ENCODE data around the gene SCT.

The SCT gene

DNA sequence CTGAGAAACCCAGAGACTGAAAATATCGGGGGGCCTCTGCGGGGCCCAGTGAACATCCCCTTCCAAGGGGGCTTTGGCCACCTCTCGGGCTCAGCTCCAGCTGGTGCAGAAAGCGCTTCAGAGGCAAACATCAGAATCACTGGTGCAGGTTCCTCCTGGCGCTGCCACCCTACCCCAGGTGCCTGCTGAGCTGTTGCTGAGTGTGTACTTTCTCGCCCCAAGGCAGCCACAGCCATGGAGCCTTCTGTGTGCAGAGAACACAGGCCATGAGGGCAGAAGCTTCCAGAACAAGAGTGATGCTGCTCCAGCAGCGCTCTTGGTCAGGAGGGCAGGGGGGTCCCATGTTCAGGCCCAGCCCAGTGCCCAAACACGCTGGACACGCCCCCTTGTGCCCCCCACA is 16.4 kb upstream of the SCT start:
- DNase-seq: no peak

DNA sequence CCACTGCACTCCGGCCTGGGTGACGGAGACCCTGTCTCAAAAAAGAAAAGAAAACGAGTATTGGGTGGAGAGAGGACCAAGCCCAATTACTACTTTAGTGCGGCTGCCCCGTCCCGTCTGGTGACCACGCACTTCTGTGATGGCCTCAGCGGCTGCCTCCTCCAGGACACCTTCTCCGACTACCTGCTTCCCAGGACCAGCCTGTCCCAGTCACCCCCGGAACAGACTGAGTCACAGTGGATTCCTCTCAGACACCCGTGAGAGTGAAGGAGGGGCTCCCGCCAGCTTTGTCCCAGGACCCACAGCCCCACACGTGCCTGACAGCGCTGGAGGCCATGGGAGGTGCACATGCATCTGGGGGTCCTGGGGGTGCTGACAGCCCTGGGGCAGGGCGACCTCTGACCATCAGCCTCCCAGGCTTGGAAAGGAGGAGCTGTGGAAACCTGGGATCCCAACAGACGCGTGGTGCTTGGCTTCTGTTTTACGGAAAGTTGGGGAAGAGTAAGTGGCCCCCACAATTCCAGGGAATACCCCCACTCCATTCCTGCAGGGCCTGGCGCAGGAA is 14.9 kb upstream of the SCT start:
- no peak for DNase-seq

DNA sequence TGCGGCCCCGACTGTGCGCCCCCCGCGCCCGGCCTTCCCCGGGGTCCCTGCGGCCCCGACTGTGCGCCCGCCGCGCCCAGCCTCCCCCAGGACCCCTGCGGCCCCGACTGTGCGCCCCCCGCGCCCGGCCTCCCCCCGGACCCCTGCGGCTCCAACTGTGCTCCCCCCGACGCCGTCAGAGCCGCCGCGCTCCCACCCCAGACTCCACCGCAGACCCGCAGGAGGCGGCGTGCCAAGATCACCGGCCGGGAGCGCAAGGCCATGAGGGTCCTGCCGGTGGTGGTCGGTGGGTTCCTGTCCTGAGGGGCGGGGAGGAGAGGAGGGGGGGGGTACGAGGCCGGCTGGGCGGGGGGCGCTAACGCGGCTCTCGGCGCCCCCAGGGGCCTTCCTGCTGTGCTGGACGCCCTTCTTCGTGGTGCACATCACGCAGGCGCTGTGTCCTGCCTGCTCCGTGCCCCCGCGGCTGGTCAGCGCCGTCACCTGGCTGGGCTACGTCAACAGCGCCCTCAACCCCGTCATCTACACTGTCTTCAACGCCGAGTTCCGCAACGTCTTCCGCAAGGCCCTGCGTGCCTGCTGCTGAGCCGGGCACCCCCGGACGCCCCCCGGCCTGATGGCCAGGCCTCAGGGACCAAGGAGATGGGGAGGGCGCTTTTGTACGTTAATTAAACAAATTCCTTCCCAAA is 13.2 kb upstream of the SCT start:
- no peak for DNase-seq

DNA sequence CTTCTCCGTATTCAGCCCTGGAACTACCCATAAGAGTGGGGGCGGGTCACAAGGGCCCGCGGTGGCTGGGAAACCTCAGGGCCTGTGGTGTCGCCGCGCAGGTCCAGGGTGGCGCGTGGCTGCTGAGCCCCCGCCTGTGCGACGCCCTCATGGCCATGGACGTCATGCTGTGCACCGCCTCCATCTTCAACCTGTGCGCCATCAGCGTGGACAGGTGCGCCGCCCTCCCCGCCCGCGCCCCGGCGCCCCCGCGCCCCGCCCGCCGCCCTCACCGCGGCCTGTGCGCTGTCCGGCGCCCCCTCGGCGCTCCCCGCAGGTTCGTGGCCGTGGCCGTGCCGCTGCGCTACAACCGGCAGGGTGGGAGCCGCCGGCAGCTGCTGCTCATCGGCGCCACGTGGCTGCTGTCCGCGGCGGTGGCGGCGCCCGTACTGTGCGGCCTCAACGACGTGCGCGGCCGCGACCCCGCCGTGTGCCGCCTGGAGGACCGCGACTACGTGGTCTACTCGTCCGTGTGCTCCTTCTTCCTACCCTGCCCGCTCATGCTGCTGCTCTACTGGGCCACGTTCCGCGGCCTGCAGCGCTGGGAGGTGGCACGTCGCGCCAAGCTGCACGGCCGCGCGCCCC is 12.5 kb upstream of the SCT start:
- no peak for DNase-seq

DNA sequence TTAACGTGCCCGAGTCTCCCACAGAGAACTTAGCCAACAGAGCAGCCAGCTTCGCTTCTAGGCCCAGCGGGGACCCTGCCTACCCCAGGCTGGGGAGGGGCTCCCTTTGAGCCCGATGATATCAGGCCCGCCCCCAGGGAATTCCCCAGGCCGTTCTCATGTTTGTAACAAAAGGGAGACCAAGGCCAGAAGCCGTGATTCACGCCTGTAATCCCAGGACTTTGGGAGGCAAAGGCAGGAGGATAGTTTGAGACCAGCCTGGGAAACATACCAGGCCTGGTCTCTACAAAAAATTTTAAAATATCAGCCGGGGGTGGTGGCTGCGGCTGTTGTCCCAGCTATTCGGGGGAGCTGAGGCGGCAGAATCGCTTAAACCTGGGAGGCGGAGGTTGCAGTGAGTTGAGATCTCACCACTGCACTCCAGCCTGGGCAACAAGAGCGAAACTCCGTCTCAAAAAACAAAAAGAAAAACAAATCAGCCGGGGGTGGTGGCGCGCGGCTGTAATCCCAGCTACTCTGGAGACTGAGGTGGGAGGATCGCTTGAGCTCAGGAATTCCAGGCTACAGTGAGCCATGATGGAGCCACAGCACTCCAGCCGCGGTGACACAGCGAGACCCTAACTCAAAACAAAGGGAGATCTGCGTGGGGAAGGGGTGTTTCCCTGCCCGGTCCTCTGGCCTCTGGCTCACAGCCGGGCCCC is 11.8 kb upstream of the SCT start:
- no peak for DNase-seq

DNA sequence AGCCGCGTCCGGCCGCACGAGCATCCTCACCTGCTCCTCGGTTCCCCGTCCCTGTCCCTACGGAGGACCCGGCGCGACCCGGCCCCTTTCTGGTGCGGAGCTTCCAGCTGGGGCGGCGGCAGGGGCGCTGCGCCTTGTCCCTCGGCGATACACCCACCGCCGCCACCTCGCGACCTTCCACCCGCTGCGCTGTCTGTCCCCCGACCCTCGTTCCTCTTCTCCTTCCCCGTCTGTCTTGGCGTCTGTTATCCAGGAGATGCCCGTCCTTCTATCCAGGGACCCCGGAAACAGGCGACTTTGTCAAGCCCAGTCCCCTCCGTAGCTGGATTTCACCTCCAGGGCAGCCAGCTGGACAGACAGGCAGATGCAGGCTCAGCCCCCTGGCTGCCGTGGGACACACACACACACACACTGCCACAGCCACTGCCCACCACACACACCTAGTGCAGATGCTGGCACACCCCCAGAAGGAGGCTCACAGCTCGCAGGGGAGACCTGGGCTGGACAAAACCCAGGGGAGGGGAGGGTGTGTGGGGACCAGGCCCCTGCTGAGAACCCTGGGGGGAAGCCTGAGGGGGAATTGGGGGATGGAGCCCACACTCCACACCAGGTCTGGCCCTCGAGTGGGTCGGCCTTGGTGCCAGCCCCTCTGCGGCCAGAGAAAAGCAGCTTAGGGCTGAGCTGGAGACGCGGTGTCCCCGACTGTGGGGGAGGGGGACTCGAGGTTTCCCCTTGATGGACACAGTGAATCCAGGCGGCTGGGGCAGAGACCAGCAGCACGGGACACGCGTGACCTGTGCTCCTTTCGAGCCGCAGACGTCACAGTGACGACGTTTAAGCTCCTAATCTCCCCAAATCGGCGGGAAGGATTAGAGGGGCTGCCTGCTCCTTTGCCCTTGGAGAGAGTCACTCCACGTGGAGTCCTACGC is 10.9 kb upstream of the SCT start:
- no peak for DNase-seq

DNA sequence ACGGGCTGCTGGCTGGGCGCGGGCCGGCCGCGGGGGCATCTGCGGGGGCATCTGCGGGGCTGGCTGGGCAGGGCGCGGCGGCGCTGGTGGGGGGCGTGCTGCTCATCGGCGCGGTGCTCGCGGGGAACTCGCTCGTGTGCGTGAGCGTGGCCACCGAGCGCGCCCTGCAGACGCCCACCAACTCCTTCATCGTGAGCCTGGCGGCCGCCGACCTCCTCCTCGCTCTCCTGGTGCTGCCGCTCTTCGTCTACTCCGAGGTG is 10.3 kb upstream of the SCT start:
- no peak for DNase-seq

DNA sequence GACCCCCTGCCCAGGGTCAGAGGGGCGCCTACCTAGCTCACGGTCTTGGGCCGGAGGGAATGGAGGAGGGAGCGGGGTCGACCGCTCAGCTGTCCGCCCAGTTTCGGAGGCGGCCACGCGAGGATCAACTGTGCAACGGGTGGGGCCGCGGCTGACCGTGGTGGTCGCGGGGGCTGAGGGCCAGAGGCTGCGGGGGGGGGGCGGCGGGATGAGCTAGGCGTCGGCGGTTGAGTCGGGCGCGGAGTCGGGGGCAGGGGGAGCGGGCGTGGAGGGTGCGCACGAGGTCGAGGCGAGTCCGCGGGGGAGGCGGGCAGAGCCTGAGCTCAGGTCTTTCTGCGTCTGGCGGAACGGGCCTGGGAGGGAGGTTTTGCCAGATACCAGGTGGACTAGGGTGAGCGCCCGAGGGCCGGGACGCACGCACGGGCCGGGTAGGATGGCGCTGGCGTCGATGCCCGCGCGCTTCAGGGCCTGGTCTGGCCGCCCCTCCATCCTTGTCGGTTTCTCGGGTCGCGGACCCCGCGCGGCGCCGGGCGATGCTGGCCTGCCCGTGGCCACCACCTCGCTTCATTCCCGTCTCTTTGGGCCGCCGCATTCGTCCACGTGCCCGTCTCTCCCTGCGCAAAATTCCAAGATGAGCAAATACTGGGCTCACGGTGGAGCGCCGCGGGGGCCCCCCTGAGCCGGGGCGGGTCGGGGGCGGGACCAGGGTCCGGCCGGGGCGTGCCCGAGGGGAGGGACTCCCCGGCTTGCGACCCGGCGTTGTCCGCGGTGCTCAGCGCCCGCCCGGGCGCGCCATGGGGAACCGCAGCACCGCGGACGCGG is 9.7 kb upstream of the SCT start, which contains the start of gene DRD4:
DRD4 (plus strand) TSS at position 759 of the 822 bp plus-strand sequence; CDS start at position 795, 36 bp downstream.
- DNase-seq: no peak

DNA sequence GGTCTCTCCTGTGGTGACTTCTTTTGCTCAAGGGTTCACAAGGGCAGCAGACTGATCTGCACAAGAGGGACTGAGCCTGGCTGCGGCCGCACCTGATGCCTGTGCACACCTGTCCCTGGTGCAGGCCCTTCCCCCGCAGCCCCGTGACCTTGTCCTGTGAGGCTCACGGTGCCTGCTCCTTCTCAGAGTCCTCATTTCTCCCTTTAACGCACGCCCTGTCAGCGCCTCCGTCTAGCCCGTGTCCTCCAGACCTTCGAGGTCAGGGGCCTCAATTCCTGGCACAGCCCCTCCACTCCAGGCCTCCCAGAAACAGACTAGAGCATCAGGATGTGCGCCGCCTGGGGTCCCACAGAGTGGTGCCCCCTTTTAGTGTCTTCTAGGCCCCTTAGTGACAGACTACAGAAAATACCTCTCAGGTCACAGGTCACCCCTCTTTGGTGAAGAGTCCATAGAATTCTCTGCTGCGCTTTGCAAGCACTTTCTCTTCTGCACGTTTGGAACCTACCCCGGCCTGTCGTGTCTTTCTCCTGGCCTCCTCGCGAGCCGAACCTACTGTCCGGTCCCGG is 9.0 kb upstream of the SCT start:
- no peak for DNase-seq

DNA sequence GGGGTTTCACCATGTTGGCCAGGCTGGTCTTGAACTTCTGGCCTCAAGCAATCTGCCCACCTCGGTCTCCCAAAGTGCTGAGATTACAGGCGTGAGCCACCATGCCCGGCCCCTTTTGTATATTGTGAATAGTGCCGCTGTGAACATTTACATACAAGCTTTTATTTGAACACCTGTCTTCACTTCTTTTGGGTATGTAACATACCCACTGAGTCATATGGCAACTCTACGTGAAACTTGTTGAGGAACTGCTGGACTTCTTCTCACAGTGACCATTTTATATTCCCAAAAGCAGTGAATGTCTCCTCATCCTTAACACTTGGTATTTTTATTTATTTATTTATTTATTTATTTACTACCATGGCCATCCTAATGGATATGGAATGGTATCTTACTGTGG is 3.9 kb upstream of the SCT start:
- no peak for DNase-seq

DNA sequence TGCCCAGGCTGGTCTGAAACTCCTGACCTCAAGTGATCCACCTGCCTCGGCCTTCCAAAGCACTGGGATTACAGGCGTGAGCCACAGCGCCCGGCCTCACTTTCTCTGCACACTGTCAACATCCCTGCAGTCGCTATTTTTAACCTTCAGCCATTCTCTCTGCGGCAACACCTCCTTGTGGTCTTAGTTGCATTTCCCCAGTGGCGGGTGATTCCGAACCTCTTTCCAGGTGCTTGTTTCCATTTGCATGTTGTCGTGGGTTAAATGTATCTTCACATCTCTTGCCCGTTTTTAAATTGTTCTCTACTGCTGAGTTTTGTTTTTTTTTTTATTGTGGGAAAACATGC is 2.2 kb upstream of the SCT start:
- DNase-seq: no peak

DNA sequence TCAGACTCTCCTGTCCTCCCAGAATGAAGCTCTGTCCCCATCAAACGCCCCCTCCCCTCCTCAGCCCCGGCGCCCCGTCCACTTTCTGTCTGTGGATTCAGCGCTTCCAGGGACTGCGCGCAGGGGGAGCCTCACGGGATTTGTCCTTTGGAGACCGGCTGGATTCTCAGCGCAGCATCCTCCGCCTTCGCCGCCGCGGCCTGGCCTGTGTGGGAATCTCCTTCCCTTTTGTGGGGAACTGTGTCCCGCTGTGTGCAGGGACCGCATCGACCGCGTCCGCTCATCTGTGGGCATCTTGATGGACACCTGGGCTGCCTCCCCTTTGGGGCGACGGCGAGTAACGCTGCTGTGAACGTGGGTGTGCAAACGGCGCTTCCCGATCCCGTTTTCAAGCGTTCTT is 1.1 kb upstream of the SCT start:
- DNase-seq: no peak

DNA sequence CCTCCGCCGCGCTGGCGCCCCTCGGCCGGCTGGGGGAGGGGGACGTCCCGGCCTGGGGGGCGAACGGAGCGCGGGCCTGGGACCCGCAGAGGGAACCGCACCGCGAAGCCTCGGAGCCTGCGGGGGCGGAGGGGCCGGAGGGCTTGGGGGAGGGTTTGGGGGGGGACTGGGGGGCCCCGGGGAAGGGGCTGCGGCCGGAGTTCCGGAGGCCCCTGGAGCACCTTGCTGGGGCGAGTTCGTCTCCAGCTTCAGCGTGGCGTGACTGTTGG is 261 bp upstream of the SCT start:
- no peak for DNase-seq

DNA sequence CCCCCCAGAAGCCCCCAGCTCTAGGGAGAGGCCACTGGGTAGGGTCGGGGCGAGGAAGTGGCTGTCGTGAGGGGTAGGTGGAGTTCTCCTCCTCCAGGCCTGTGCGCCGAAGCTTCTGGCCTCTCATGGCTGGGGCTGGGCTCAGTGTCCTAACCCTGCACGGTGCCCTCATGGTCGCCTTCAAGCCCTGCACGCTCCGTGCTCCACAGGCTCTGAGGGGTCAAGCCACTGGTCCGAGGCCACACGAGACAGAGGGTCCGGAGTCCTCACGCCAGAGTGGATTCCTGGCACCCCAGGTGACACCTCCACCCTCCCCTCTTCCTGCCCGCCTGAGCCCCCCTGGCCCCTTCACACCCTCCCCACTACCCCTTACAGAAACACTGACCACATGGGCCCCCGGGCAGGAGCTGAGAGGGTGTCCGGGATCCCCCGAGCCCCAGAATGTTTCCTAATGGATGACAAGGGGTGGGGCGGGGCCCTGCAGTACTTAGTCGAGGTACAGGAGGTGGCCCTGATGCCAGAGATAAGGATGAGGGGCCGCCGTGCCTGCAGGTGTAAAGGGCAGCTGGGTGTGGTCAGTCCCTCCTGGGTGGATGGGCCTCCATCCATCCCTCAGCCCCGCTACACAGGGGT is 1.2 kb downstream of the SCT start:
- DNase-seq: no peak

DNA sequence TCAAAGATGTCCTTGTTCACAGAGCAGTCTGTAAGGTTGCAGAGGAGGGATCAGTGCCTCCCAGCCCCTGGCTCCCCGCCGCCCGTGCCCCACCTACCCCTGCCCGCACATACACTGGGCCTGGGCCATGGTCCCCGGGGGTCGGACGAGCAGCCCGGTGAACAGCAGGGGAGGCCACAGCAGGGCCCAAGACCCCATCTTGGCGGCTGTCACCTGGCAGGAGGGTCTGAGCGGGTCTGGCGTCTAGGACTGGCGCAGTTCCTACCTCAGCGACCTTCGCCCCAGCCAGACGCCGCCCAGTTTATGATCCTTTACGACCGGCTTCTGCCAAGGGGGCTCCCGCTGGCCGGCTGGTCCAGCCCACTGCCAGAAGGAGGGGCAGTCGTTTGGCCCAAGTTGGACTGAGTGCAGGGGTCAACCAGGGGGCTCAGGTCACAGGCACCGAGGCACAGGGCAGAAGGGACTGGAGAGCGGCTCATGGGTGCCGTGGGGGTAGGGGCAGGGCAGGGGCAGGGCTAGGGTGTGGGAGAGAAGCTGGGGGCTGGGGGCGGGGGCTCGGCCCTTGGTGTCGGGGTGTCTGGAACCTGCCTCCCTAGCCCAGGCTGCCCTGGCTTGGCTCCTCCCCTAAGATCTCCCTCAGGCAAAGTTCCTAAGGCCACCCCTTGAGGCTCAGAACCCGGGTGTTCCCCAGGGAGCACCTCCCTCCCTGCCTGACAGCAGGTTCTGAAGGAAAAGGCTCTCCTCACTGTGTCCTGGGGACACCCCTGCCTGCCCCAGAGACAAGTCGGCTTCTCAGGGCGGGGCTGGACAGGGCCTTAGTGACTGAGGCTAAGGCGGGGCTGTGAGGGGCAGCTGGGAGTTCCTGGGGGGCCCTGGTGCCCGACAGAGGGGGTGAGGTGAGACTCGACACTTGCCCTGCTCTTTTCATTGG is 2.0 kb downstream of the SCT start, which contains the start of gene CDHR5:
CDHR5 (minus strand) TSS at position 251 of the 931 bp plus-strand sequence; CDS start at position 198, 53 bp downstream.
- no peak for DNase-seq

DNA sequence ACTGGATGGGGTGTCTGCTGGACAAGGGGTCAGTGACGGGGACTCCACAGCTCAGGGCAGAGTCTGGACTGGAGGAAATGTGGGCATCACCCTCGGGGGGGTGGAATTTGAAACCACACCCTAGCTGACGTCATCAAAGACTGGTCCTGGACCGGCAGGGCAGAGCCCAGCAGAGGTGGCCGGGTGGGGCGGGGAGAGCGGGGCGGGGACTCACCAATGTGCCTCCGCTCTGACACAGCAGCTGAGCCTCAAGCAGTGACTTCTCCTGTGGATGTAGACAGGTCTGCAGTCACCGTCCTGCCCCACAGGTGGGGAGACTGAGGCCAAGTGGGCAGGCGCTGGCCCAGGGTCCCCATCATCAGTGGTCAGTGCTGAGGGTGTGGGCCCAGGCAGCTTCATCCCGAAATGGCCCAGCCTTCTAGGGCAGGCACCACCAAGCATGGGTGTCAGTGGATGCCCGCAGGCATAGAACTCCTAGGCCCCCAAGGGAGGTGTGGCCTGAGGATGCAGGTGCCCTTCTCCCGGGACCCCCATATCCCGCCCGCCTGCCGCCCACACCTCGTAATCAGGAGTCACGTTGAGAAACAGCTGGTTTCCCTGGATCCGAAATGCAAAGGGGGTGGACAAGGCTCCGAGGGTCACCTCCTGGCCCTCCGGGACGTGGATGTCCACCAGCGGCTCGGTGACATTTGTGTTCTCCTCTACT is 2.8 kb downstream of the SCT start:
- no peak for DNase-seq

DNA sequence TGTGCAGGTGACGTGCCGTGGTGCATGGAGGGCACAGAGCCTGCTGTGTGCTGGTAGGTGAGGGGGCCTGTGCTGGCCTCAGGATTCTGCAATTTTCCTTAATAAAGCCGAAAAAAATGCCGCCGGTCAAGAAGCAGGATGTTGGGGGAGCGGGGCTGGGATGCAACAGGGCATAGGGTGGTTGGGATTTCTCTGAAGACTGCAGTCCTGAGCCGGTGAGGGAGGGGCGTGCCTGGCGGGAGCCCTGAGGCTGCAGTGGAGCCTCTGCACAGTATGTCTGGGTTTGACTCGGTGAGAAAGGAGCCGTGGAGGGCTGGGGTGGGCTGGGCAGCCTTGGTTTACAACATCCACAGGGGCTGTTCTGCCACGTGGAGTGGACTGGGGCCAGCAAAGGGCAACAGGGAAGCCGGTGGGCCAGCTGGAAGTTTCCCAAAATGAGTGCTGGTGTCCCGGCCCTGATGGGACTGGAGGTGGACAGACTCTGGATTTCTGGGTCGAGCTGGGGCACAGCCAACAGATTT is 3.6 kb downstream of the SCT start:
- no peak for DNase-seq

DNA sequence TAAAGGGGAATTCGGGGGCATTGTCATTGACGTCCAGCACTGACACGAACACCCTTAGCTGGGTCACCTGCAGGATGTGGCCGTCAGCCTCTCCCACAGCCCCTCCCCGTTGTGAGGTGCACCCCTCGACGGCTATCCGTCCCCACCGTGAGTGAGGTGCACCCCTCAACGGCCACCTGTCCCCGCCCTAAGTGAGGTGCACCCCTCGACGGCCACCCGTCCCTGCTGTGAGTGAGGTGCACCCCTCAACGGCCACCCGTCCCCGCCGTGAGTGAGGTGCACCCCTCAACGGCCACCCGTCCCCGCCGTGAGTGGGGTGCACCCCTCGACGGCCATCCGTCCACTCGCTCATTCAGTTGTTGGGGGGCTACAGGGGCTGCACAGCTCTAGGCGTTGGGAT is 5.1 kb downstream of the SCT start:
- no peak for DNase-seq
